ACHN (cell line): ENCODE results near the gene OR2J1.
"Not testable (repeated sequence)": the region's sequence is repeated elsewhere in the genome, so short reads cannot be mapped to it uniquely, and the experiment has no call there.

Experiments
- DNase-seq: peaks from one replicate; pipeline ENCODE4 v3.0.0-alpha.2; 2015
- in situ Hi-C: cut with HindIII; loops from 2 replicates; pipeline ENCODE4 v1.10.0; 2017; ENCODE audit warnings: low sequenced_read_pairs, low pct_ligation_motif_present, low pct_unique_long_range_greater_than_20kb

OR2J1 gene

GRCh38 chr6:29147074-29147473 lies 47.8 kb downstream of the OR2J1 start:
- in situ Hi-C loops: no loop called here
- no peak for DNase-seq

- in situ Hi-C loops: not testable (repeated sequence)
Measured at GRCh38 chr6:29149444-29149843, 50.2 kb downstream of the OR2J1 start.

More at GRCh38 chr6:29149444-29149843, 50.2 kb downstream of the OR2J1 start:
- DNase-seq: not testable (repeated sequence)
